Common myeloid progenitor, CD34-positive (primary cell): ENCODE results near the gene KCNMA1.

Experiments
- CTCF ChIA-PET: fragments of 350-600 bp; sonication (Branson Sonifier 250); formaldehyde crosslinking; loops from one replicate; lab custom pipeline; 2021; ENCODE audit warnings: antibody characterized with exemption; lab: Charles Lee
- POLR2A ChIA-PET: fragments of 350-600 bp; sonication (Branson Sonifier 250); formaldehyde crosslinking; loops from one replicate; lab custom pipeline; 2021; ENCODE audit warnings: antibody characterized with exemption; lab: Charles Lee
- DNase-seq, 3 donors: peaks; one replicate each; pipeline versions ENCODE4 v3.0.0 to v3.0.0-alpha.2; 2013
- H3K27ac ChIP-seq, 2 experiments: 1 replicate in 1 of 2; 2 replicates in 1 of 2; pipeline ENCODE4 v1.7.0; 2013; ENCODE audit warnings: inconsistent platforms in 2 of 2, low read length in 2 of 2, mild to moderate bottlenecking in 2 of 2, low read depth in 1 of 2, moderate library complexity in 1 of 2; ENCODE audit not compliant: severe bottlenecking in 2 of 2, insufficient read depth in 1 of 2, poor library complexity in 1 of 2
- H3K27me3 ChIP-seq, 5 experiments: replicated peaks in 2 of 5; 1 replicate in 3 of 5; 2 replicates in 2 of 5; pipeline versions ENCODE4 v1.6.1 to v1.7.0; 2013; ENCODE audit warnings: low read length in 4 of 5, mild to moderate bottlenecking in 2 of 5, moderate library complexity in 2 of 5, inconsistent platforms in 1 of 5; ENCODE audit not compliant: insufficient read depth in 5 of 5, control insufficient read depth in 4 of 5
- H3K36me3 ChIP-seq, 4 experiments: 1 replicate in 2 of 4; 2 replicates in 2 of 4; pipeline versions ENCODE4 v1.6.1 to v1.7.0; 2013; ENCODE audit warnings: low read length in 3 of 4, control low read depth in 1 of 4, mild to moderate bottlenecking in 1 of 4; ENCODE audit not compliant: control insufficient read depth in 4 of 4, insufficient read depth in 4 of 4
- H3K4me1 ChIP-seq, 4 experiments: 1 replicate in 3 of 4; 2 replicates in 1 of 4; pipeline versions ENCODE4 v1.6.1 to v1.7.1; 2013; ENCODE audit warnings: low read length in 3 of 4, mild to moderate bottlenecking in 3 of 4, control low read depth in 1 of 4, inconsistent platforms in 1 of 4, moderate library complexity in 1 of 4; ENCODE audit not compliant: control insufficient read depth in 4 of 4, insufficient read depth in 4 of 4; ENCODE audit errors: control extremely low read depth in 1 of 4
- H3K4me3 ChIP-seq, 7 experiments: 1 replicate in 4 of 7; 2 replicates in 3 of 7; pipeline versions ENCODE4 v1.5.1 to v1.7.0; 2013; ENCODE audit warnings: mild to moderate bottlenecking in 7 of 7, low read length in 6 of 7, moderate library complexity in 6 of 7, inconsistent platforms in 2 of 7, low read depth in 2 of 7, control low read depth in 1 of 7; ENCODE audit not compliant: insufficient read depth in 4 of 7, control insufficient read depth in 1 of 7; ENCODE audit errors: extremely low read depth in 1 of 7
- H3K9me3 ChIP-seq, 5 experiments: 1 replicate in 4 of 5; 2 replicates in 1 of 5; pipeline versions ENCODE4 v1.6.1 to v1.7.1; 2013; ENCODE audit warnings: low read length in 4 of 5, mild to moderate bottlenecking in 2 of 5, inconsistent platforms in 1 of 5, low read depth in 1 of 5, moderate library complexity in 1 of 5; ENCODE audit not compliant: control insufficient read depth in 4 of 5, insufficient read depth in 2 of 5; ENCODE audit errors: control extremely low read depth in 1 of 5
- WGBS: methylation state at CpG from one replicate; pipeline ENCODE4 v1.1.5; 2013; ENCODE audit not compliant: insufficient coverage; 5-methylcytosine and 5-hydroxymethylcytosine counted together

The KCNMA1 gene

GRCh38 chr10:77393411-77393810 is 244.2 kb downstream of the KCNMA1 start:
- Histone ChIP-seq H3K27me3 (peaks cover 0 to 30% (median 15%) of the 10 kb centered on the region in 5 experiments), H3K36me3 (no peaks in the 10 kb centered on the region), H3K9me3 (no peaks in the 10 kb centered on the region), H3K4me3 (no peak overlapping the region), H3K4me1 (no peaks in the 10 kb centered on the region), H3K27ac (no peak overlapping the region)
- ChIA-PET POLR2A (no interaction called here), CTCF (interaction anchor here (1.0 to 4.7 kb wide), 5 partner anchors 8 to 225 kb away, joined by 3 to 23 read pairs (median 5); no protein-coding TSS in a partner anchor)
- no peak for DNase-seq
- 100% methylated on average over 2 of the region's 3 CpGs for WGBS

- DNase-seq = no peak
- 68% methylated on average over 6 of the region's 6 CpGs for WGBS
- peaks cover 0 to 30% (median 15%) of the 10 kb centered on the region in 5 experiments for H3K27me3 ChIP-seq
- no peaks in the 10 kb centered on the region for H3K9me3 ChIP-seq
- H3K27ac ChIP-seq = no peak overlapping the region
- ChIA-PET CTCF (interaction anchor here (0.7 to 4.7 kb wide), 11 partner anchors 8 to 250 kb away, joined by 3 to 23 read pairs (median 3); no protein-coding TSS in a partner anchor), POLR2A (no interaction called here)
- H3K4me3 ChIP-seq = no peak overlapping the region
- no peaks in the 10 kb centered on the region for H3K36me3 ChIP-seq
- no peaks in the 10 kb centered on the region for H3K4me1 ChIP-seq
These were observed 244.8 kb downstream of the KCNMA1 start for GRCh38 chr10:77392851-77393250.

- POLR2A ChIA-PET = no interaction called here
These were observed 245.3 kb downstream of the KCNMA1 start for GRCh38 chr10:77392236-77392721.

GRCh38 chr10:77391605-77392235 is 245.9 kb downstream of the KCNMA1 start:
- H3K4me3 ChIP-seq = no peak overlapping the region

More at GRCh38 chr10:77392236-77392721, 245.3 kb downstream of the KCNMA1 start:
- DNase-seq = no peak
- no CpG with 5 or more reads among the region's 2 CpGs for WGBS
- Histone ChIP-seq H3K27ac (no peak overlapping the region), H3K9me3 (no peaks in the 10 kb centered on the region), H3K36me3 (no peaks in the 10 kb centered on the region), H3K4me3 (no peak overlapping the region), H3K27me3 (peaks cover 0 to 30% (median 15%) of the 10 kb centered on the region in 5 experiments), H3K4me1 (no peaks in the 10 kb centered on the region)
- CTCF ChIA-PET = interaction anchor here (0.7 to 4.7 kb wide), 11 partner anchors 9 to 252 kb away, joined by 3 to 23 read pairs (median 3); no protein-coding TSS in a partner anchor

GRCh38 chr10:77390481-77390891 is 247.1 kb downstream of the KCNMA1 start:
- no peak overlapping the region for H3K4me3 ChIP-seq
- WGBS = 83% methylated on average over 2 of the region's 2 CpGs
- DNase-seq = no peak
- H3K27ac ChIP-seq = no peak overlapping the region
- H3K9me3 ChIP-seq = no peaks in the 10 kb centered on the region
- peaks cover under 1 to 35% (median 15%) of the 10 kb centered on the region in 5 experiments for H3K27me3 ChIP-seq
- no peaks in the 10 kb centered on the region for H3K36me3 ChIP-seq
- ChIA-PET CTCF (interaction anchor here (0.6 to 4.7 kb wide), 8 partner anchors 11 to 251 kb away, joined by 3 to 23 read pairs (median 4); no protein-coding TSS in a partner anchor), POLR2A (no interaction called here)
- peaks cover 4 to 9% (median 7%) of the 10 kb centered on the region in 4 experiments for H3K4me1 ChIP-seq

More at GRCh38 chr10:77391605-77392235, 245.9 kb downstream of the KCNMA1 start:
- Histone ChIP-seq H3K36me3 (no peaks in the 10 kb centered on the region), H3K9me3 (no peaks in the 10 kb centered on the region), H3K4me1 (peaks cover 0 to 5% (median 3%) of the 10 kb centered on the region in 4 experiments), H3K27ac (no peak overlapping the region), H3K27me3 (peaks cover 0 to 30% (median 15%) of the 10 kb centered on the region in 5 experiments)
- DNase-seq = peak; percentile 54 to 72 (median 62)
- POLR2A ChIA-PET = no interaction called here
- CTCF ChIA-PET = interaction anchor here (0.7 to 4.7 kb wide), 7 partner anchors 10 to 253 kb away, joined by 3 to 23 read pairs (median 3); no protein-coding TSS in a partner anchor
- 32% methylated on average over 10 of the region's 12 CpGs for WGBS

- Histone ChIP-seq H3K4me1 (peaks cover 4 to 9% (median 7%) of the 10 kb centered on the region in 4 experiments), H3K9me3 (no peaks in the 10 kb centered on the region), H3K27me3 (peaks cover 2 to 43% (median 12%) of the 10 kb centered on the region in 5 experiments), H3K36me3 (no peaks in the 10 kb centered on the region), H3K27ac (no peak overlapping the region), H3K4me3 (no peak overlapping the region)
- WGBS = no CpG with 5 or more reads among the region's 2 CpGs
- no peak for DNase-seq
- ChIA-PET POLR2A (no interaction called here), CTCF (interaction anchor here (1.3 to 4.7 kb wide), 3 partner anchors 13 to 253 kb away, joined by 3 to 23 read pairs (median 4); no protein-coding TSS in a partner anchor)
These were observed 249.0 kb downstream of the KCNMA1 start for GRCh38 chr10:77388571-77389100.
